Measurements from ENCODE around the gene RBMY1D.
"Not testable (repeated sequence)": the region's sequence is repeated elsewhere in the genome, so short reads cannot be mapped to it uniquely, and the experiment has no call there.

RBMY1D gene

DNA sequence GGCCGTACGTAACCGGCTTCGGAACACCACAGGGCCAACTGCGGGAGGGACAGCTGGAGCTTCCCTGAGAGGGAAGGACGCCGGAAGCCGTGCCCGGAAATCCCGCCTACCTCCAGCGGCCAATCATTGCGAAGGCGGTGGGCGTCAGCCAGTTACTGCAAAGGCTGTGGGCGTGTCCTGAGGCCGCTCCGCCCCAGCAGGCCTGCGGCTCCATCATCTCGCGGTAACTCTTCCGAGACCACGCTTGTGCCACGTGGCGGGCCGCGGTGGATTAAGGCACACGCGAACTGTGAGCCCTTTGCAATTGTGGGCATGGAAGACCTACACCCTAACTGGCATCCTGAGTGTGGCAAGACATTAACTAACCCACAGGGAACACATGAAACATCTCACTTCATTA is at the start of gene RBMY1D:
Gene RBMY1D (minus strand): TSS at position 101 of the 400 bp plus-strand sequence. CDS start 2,013 bp downstream, outside the sequence.
- not testable (repeated sequence) for H3K4me1 ChIP-seq (ENCODE audit: insufficient read depth, poor library complexity, severe bottlenecking); H3K9me3 ChIP-seq (ENCODE audit: severe bottlenecking); ATAC-seq (ENCODE audit: low read depth); H3K27me3 ChIP-seq (ENCODE audit: insufficient read depth, poor library complexity, severe bottlenecking); H3K36me3 ChIP-seq (ENCODE audit: low read depth); H3K27ac ChIP-seq (ENCODE audit: poor library complexity, severe bottlenecking); DNase-seq (ENCODE audit: low spot score); H3K4me3 ChIP-seq (ENCODE audit: severe bottlenecking)

DNA sequence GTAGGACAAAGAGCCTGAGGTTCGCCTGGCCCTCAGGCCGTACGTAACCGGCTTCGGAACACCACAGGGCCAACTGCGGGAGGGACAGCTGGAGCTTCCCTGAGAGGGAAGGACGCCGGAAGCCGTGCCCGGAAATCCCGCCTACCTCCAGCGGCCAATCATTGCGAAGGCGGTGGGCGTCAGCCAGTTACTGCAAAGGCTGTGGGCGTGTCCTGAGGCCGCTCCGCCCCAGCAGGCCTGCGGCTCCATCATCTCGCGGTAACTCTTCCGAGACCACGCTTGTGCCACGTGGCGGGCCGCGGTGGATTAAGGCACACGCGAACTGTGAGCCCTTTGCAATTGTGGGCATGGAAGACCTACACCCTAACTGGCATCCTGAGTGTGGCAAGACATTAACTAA is 23.6 kb upstream of the RBMY1D start, which contains the start of gene RBMY1E:
Gene RBMY1E (minus strand): TSS at position 101 of the 400 bp plus-strand sequence. CDS start 1,978 bp downstream, outside the sequence.
- not testable (repeated sequence) for H3K27me3 ChIP-seq (ENCODE audit: insufficient read depth, poor library complexity, severe bottlenecking); ATAC-seq (ENCODE audit: low read depth); H3K9me3 ChIP-seq (ENCODE audit: severe bottlenecking); H3K4me1 ChIP-seq (ENCODE audit: insufficient read depth, poor library complexity, severe bottlenecking); H3K36me3 ChIP-seq (ENCODE audit: low read depth); DNase-seq (ENCODE audit: low spot score); H3K4me3 ChIP-seq (ENCODE audit: severe bottlenecking); H3K27ac ChIP-seq (ENCODE audit: poor library complexity, severe bottlenecking)

DNA sequence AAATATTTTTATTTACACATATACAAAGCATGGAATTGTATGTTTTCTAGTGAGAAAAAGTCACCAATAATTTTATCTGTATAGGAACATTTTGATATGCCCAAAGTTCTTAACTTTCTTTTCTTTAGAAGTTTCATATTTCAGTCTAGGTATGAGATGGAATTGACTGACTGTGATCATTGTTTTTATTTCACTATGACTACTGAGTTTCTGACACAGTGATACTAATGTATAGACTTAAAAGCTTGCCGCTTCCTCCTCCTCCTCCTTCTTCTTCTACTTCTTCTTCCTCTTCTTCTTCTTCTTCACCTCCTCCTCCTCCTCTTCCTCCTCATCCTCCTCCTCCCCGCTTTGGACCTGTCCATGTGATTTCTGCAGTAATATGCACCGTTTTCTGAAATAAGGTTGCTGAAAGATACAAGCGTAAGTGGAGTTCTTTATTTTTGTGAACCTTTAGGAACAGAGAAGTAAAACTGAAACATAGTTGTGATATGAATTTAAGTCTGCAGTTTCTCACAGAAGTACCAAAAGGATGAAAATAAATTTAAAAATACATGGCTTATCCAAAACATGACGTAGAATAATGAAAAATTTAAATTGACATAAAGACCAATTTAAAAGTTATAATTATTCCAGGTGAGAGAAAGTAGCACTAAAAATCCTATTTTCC is 24.8 kb downstream of the RBMY1D start:
- not testable (repeated sequence) for H3K9me3 ChIP-seq (ENCODE audit: severe bottlenecking); H3K27ac ChIP-seq (ENCODE audit: poor library complexity, severe bottlenecking); ATAC-seq (ENCODE audit: low read depth); H3K27me3 ChIP-seq (ENCODE audit: insufficient read depth, poor library complexity, severe bottlenecking); H3K4me3 ChIP-seq (ENCODE audit: severe bottlenecking); H3K4me1 ChIP-seq (ENCODE audit: insufficient read depth, poor library complexity, severe bottlenecking); H3K36me3 ChIP-seq (ENCODE audit: low read depth); DNase-seq (ENCODE audit: low spot score)

DNA sequence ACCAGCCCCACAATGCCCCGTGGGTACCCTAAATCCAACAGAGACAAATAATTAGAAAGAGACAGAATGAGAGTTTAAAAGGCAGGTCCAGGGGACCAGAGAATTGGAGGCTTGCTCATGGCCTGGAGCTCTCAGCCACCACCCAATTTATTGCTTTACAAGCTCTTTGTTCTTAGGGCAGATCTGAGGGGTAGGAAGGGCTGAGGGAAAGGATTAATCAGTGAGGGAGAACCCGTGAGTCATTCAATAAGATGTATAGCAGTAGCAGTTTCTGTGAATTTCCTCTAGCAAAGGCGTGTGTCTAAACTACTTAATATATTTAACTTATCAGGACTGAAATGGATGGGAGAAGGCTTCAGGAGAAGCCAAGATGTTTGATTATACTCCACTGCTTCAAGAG is 48.8 kb downstream of the RBMY1D start:
- no peak for ATAC-seq (ENCODE audit: low read depth)
- TF ChIP-seq, protein P1, sequence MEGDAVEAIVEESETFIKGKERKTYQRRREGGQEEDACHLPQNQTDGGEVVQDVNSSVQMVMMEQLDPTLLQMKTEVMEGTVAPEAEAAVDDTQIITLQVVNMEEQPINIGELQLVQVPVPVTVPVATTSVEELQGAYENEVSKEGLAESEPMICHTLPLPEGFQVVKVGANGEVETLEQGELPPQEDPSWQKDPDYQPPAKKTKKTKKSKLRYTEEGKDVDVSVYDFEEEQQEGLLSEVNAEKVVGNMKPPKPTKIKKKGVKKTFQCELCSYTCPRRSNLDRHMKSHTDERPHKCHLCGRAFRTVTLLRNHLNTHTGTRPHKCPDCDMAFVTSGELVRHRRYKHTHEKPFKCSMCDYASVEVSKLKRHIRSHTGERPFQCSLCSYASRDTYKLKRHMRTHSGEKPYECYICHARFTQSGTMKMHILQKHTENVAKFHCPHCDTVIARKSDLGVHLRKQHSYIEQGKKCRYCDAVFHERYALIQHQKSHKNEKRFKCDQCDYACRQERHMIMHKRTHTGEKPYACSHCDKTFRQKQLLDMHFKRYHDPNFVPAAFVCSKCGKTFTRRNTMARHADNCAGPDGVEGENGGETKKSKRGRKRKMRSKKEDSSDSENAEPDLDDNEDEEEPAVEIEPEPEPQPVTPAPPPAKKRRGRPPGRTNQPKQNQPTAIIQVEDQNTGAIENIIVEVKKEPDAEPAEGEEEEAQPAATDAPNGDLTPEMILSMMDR (IDR thresholded peaks at IDR 0.05; ENCODE audit: poor library complexity, severe bottlenecking), result no peak
- no peak overlapping the region for H3K27ac ChIP-seq (ENCODE audit: poor library complexity, severe bottlenecking)
- H3K27me3 ChIP-seq (ENCODE audit: insufficient read depth, poor library complexity, severe bottlenecking), result no peaks in the 10 kb centered on the region
- no peaks in the 10 kb centered on the region for H3K9me3 ChIP-seq (ENCODE audit: severe bottlenecking)
- H3K4me1 ChIP-seq (ENCODE audit: insufficient read depth, poor library complexity, severe bottlenecking), result no peaks in the 10 kb centered on the region
- DNase-seq (ENCODE audit: low spot score), result no peak
- no peaks in the 10 kb centered on the region for H3K36me3 ChIP-seq (ENCODE audit: low read depth)
- H3K4me3 ChIP-seq (ENCODE audit: severe bottlenecking), result no peak overlapping the region

DNA sequence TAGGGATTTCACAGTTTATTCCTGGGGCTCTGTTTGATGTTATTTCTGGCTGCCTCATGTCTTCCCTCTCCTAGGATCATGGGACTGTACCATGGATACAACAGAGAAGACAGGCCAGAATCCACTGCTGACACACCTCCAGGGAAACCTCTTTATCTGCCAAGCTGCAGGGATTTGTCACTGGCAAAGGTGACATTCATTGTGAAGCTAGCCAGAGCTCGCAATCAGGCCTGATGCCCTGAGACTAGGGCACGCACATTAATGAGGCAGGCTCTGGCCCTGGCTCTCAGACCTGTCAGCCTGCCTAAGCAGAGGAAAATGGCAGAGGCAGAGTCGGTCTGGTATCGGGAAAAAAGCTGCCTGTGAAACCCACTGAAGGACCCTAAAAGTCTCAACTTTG is 52.2 kb downstream of the RBMY1D start:
- DNase-seq (ENCODE audit: low spot score), result no peak
- Histone ChIP-seq H3K4me1 (ENCODE audit: insufficient read depth, poor library complexity, severe bottlenecking) (no peaks in the 10 kb centered on the region), H3K27ac (ENCODE audit: poor library complexity, severe bottlenecking) (no peak overlapping the region), H3K36me3 (ENCODE audit: low read depth) (no peaks in the 10 kb centered on the region), H3K9me3 (ENCODE audit: severe bottlenecking) (no peaks in the 10 kb centered on the region), H3K27me3 (ENCODE audit: insufficient read depth, poor library complexity, severe bottlenecking) (no peaks in the 10 kb centered on the region), H3K4me3 (ENCODE audit: severe bottlenecking) (no peak overlapping the region)
- TF ChIP-seq, protein P1 (IDR thresholded peaks at IDR 0.05; ENCODE audit: poor library complexity, severe bottlenecking), result no peak
- no peak for ATAC-seq (ENCODE audit: low read depth)

DNA sequence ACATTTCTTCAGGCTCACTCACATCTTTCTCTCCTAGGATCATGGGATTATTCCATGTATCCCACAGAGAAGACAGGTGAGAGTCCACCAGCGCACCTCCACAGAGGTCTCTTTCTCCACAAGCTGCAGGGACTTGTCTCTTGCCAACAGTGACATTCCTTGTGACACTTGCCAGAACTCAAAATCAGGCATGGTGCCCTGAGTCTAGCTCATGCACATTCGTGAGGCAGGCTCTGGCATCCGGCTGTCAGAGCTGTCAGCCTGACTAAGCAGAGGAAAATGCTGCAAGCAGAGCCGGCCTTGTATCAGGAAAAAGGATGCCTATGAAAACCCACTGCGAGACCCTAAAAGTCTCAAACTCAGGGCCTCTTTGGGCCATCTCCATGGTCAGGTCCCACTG is 54.8 kb downstream of the RBMY1D start:
- no peaks in the 10 kb centered on the region for H3K9me3 ChIP-seq (ENCODE audit: severe bottlenecking)
- H3K4me1 ChIP-seq (ENCODE audit: insufficient read depth, poor library complexity, severe bottlenecking), result no peaks in the 10 kb centered on the region
- ATAC-seq (ENCODE audit: low read depth) (no peak), DNase-seq (ENCODE audit: low spot score) (no peak)
- TF ChIP-seq, protein P1 (IDR thresholded peaks at IDR 0.05; ENCODE audit: poor library complexity, severe bottlenecking), result no peak
- H3K36me3 ChIP-seq (ENCODE audit: low read depth), result no peaks in the 10 kb centered on the region
- no peaks in the 10 kb centered on the region for H3K27me3 ChIP-seq (ENCODE audit: insufficient read depth, poor library complexity, severe bottlenecking)
- no peak overlapping the region for H3K4me3 ChIP-seq (ENCODE audit: severe bottlenecking)
- H3K27ac ChIP-seq (ENCODE audit: poor library complexity, severe bottlenecking), result no peak overlapping the region

Measured in RWPE2 (cell line).